NT2/D1 (cell line): ENCODE data around the gene LRIG2.

Experiments used
- SUZ12 ChIP-seq: IDR thresholded peaks from 2 replicates; pipeline ENCODE4 v1.6.1; 2011; ENCODE audit not compliant: insufficient read length, insufficient read depth; ENCODE audit errors: extremely low read depth
- ZNF274 ChIP-seq: IDR thresholded peaks from 2 replicates; pipeline ENCODE4 v1.6.1; 2011; ENCODE audit warnings: mild to moderate bottlenecking, low read depth, low read length

DNA sequence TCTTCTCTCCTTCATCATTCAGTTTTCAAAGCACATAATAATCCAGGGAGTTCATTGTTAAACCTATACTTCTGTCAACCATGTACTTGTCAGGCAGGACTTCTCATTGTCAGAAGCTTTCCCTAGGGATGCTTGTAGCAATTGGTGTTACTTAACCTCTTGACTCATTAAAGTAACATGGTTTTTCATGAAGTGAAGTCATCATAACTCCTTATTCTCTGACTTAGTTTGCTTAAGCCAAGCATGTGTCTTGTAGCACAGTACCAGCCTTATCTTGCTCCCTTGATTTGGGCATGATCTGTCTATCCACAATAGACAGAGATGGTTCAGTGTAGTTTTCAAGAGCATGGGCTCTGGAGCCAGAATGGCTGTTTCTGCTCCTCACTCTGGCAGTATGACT is 45.3 kb downstream of the LRIG2 start:
- TF ChIP-seq ZNF274 (no peak), SUZ12 (no peak)
